Calu3 (cell line): Measurements from ENCODE around the gene NUTM2G. TPM values are rescaled to one million over a fixed set of nuclear protein-coding genes. Genes with fewer than 3 reads are reported as not detected.
"Not testable (repeated sequence)": the region's sequence is repeated elsewhere in the genome, so short reads cannot be mapped to it uniquely, and the experiment has no call there.

Source experiments
- BruUV-seq: library from RNA; stranded (reverse); fragments of 400-500 nt; replicated peaks from 2 replicates; lab custom pipeline; 2021; lab: Mats Ljungman, UMichigan
- CTCF ChIA-PET: fragments of 300-600 bp; sonication (Branson Sonifier 250); formaldehyde crosslinking; loops from one replicate; lab custom pipeline; 2022; ENCODE audit warnings: antibody characterized with exemption; lab: Charles Lee
- DNase-seq: peaks from one replicate; pipeline ENCODE4 v3.0.0; 2022
- H3K27ac Mint-ChIP-seq: one replicate; pipeline ENCODE4 v1.8.0; 2022; ENCODE audit warnings: mixed read lengths; ENCODE audit not compliant: unreplicated experiment
- H3K27me3 Mint-ChIP-seq: one replicate; pipeline ENCODE4 v1.8.0; 2022; ENCODE audit warnings: mixed read lengths; ENCODE audit not compliant: unreplicated experiment
- H3K36me3 Mint-ChIP-seq: one replicate; pipeline ENCODE4 v1.8.0; 2022; ENCODE audit warnings: mild to moderate bottlenecking, moderate library complexity, mixed read lengths; ENCODE audit not compliant: insufficient read depth, unreplicated experiment
- H3K4me1 Mint-ChIP-seq: one replicate; pipeline ENCODE4 v1.8.0; 2022; ENCODE audit warnings: mild to moderate bottlenecking, low read depth, mixed read lengths; ENCODE audit not compliant: unreplicated experiment
- H3K4me3 Mint-ChIP-seq: one replicate; pipeline ENCODE4 v1.8.0; 2022; ENCODE audit warnings: mild to moderate bottlenecking, low read depth, moderate library complexity, mixed read lengths; ENCODE audit not compliant: unreplicated experiment
- H3K9me3 Mint-ChIP-seq: one replicate; pipeline ENCODE4 v1.8.0; 2022; ENCODE audit warnings: low read depth, mixed read lengths; ENCODE audit not compliant: unreplicated experiment
- intact Hi-C: fragments of 100-400 bp; cut with micrococcal nuclease; formaldehyde crosslinking; loops from one replicate; pipeline ENCODE4 v1.10.0; 2022; ENCODE audit not compliant: unreplicated experiment
- total RNA-seq: library from RNA; stranded (reverse); gene quantifications from 2 replicates; pipeline ENCODE4 v1.2.3, GENCODE V29; 2022

The NUTM2G gene
- total RNA-seq, 1 experiment from 2014 or later = not detected

- H3K9me3 Mint-ChIP-seq, DNase-seq, H3K27me3 Mint-ChIP-seq, intact Hi-C loops, BruUV-seq, H3K4me1 Mint-ChIP-seq, H3K36me3 Mint-ChIP-seq, H3K4me3 Mint-ChIP-seq, H3K27ac Mint-ChIP-seq, CTCF ChIA-PET: not testable (repeated sequence)
Observed at GRCh38 chr9:96920803-96921202, 7.8 kb upstream of the NUTM2G start.

- H3K27ac Mint-ChIP-seq, DNase-seq, H3K9me3 Mint-ChIP-seq, intact Hi-C loops, BruUV-seq, H3K4me1 Mint-ChIP-seq, H3K27me3 Mint-ChIP-seq, CTCF ChIA-PET, H3K4me3 Mint-ChIP-seq, H3K36me3 Mint-ChIP-seq: not testable (repeated sequence)
Observed at GRCh38 chr9:96925587-96925986, 3.1 kb upstream of the NUTM2G start.

DNA sequence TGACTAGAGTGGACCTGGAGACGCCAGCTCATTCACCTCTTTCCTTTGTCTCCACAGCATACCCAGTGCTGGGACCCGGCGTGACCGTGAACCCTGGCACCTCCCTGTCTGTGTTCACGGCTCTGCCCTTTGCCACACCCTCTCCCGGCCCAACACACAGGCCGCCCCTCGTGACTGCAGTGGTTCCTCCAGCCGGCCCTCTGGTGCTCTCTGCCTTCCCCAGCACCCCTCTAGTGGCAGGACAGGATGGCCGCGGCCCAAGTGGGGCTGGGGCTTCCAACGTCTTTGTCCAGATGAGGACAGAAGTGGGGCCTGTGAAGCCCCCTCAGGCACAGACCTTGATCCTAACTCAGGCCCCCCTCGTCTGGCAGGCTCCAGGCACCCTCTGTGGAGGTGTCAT lies 3.0 kb downstream of the NUTM2G start:
- H3K4me3 Mint-ChIP-seq, CTCF ChIA-PET, H3K27ac Mint-ChIP-seq, H3K27me3 Mint-ChIP-seq, H3K4me1 Mint-ChIP-seq, BruUV-seq, H3K9me3 Mint-ChIP-seq, intact Hi-C loops, DNase-seq: not testable (repeated sequence)
- peaks cover 14% of the 10 kb centered on the region for H3K36me3 Mint-ChIP-seq

DNA sequence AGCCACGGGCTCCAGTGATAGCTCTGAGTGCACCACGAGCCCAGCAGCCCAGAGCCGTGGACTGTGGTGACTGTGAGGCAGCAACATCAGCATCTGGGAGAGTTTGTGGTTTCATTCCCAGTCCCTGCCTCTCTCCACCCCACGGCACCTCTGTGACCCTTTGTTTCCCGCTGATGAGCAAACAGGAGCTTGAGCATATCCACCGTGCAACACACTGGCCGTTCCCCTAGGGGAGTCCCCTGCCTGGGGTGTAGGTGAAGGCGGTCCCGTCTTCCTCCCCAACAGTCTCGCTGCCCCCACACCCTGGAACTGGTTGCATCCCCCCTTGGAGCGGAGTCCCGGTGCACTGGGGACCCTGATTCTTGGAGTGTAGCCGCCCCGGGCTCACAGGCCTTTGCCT lies 5.5 kb downstream of the NUTM2G start:
- CTCF ChIA-PET, H3K27ac Mint-ChIP-seq, intact Hi-C loops: not testable (repeated sequence)

DNA sequence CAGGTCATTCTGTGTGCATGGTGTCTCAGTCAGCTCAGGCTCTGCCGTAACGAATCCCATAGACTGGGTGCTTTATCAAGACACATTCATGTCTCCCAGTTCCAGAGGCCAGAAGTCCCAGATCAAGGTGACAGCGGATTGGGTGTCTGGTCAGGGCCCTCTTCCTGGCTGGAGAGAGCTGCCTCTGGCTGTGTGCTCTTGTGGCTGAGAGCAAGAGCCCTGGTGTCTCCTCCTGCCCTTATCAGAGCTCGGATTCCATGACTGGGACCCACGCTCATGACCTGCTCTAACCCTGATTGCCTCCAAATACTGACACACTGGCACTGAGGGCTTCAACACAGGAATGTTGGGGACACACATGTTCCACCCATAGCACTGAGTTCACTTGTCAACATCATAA lies 6.1 kb downstream of the NUTM2G start:
- H3K36me3 Mint-ChIP-seq, H3K9me3 Mint-ChIP-seq, H3K27ac Mint-ChIP-seq, CTCF ChIA-PET, BruUV-seq, H3K4me3 Mint-ChIP-seq, DNase-seq, H3K4me1 Mint-ChIP-seq, H3K27me3 Mint-ChIP-seq, intact Hi-C loops: not testable (repeated sequence)

More for the DNA sequence above, 5.5 kb downstream of the NUTM2G start:
- not testable (repeated sequence) for H3K27me3 Mint-ChIP-seq, DNase-seq, H3K4me3 Mint-ChIP-seq, H3K9me3 Mint-ChIP-seq, H3K4me1 Mint-ChIP-seq, BruUV-seq
- H3K36me3 Mint-ChIP-seq = peaks cover 11% of the 10 kb centered on the region

DNA sequence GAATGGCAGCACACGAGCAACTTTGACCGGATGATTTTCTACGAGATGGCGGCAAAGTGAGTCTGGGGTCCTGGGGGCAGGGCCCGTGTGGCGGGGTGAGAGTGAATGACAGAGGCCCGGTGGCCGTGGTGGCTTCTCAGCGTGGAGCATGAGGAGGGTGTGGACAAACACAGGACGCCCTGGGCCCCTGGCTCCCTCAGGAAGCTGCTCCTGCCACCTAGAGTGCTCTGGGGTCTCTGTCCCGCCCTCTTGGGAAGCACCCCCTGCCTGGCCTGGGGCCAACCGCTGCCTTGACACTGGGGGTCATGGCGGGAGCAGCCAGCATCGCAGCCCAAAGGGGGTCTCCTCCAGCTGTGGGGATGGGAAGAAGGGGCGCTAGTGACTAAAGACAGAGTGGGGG lies 6.8 kb downstream of the NUTM2G start:
- H3K36me3 Mint-ChIP-seq, H3K27me3 Mint-ChIP-seq, DNase-seq, H3K4me1 Mint-ChIP-seq, intact Hi-C loops, BruUV-seq, H3K4me3 Mint-ChIP-seq, H3K9me3 Mint-ChIP-seq, H3K27ac Mint-ChIP-seq, CTCF ChIA-PET: not testable (repeated sequence)

DNA sequence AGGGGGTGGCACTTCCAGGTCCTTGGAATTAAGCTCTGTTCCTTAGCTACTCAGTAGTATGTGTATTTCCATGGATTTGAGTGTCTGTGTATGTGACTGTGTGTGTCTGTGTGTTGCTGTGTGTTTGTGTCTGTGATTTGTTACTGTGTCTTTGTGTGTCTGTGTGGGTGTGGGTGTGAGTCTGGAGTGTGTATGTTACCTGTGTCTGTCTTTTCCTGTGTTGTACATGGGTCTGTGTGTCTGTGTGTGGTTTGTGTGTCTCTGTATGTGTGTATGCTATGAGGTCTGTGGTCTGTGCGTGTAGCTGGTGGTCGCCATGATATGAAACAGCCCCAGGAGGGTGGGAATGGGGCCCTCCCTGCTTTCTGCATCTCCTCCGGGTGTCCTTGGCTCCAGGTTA lies 8.8 kb downstream of the NUTM2G start:
- DNase-seq, BruUV-seq, CTCF ChIA-PET, H3K4me3 Mint-ChIP-seq, intact Hi-C loops, H3K9me3 Mint-ChIP-seq, H3K36me3 Mint-ChIP-seq, H3K4me1 Mint-ChIP-seq, H3K27me3 Mint-ChIP-seq, H3K27ac Mint-ChIP-seq: not testable (repeated sequence)

DNA sequence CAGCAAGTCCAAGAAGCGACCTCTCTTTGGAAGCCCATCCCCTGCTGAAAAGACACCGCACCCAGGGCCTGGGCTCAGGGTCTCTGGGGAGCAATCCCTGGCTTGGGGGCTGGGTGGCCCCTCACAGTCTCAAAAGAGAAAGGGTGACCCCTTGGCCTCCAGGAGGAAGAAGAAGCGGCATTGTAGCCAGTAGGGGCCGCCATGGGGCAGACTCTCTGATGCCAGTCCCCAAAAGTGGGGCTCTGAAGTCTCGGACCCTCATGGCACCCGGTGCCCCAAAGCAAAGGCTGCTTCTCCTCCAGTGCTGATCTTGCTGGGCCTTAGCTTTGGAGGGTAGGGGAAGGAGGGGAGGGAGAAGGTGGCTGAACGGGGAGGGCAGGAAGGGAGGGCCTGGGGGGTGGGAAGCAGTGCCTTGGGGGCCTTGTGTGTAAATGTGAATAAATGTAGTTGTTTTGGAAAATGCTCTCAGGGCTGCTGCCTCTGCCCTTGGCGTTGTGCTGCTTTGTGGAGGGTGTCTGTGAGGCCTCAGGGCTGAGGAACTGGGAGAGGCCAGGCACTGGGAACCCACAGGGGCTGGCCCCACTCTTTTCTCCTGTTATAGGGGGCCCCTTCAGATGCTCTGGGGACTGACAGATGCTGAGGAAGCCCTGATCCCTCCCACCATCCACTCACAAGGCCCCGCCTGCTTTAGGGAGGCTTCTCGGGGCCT lies 10.5 kb downstream of the NUTM2G start:
- H3K27ac Mint-ChIP-seq, BruUV-seq, CTCF ChIA-PET, H3K36me3 Mint-ChIP-seq, H3K27me3 Mint-ChIP-seq, H3K4me1 Mint-ChIP-seq, DNase-seq, intact Hi-C loops, H3K9me3 Mint-ChIP-seq, H3K4me3 Mint-ChIP-seq: not testable (repeated sequence)

- DNase-seq, H3K9me3 Mint-ChIP-seq, H3K36me3 Mint-ChIP-seq, H3K4me1 Mint-ChIP-seq, H3K4me3 Mint-ChIP-seq, BruUV-seq, CTCF ChIA-PET, H3K27me3 Mint-ChIP-seq, intact Hi-C loops, H3K27ac Mint-ChIP-seq: not testable (repeated sequence)
Observed at GRCh38 chr9:96940982-96941381, 12.3 kb downstream of the NUTM2G start.

- H3K27me3 Mint-ChIP-seq, H3K27ac Mint-ChIP-seq, H3K4me3 Mint-ChIP-seq, DNase-seq, H3K36me3 Mint-ChIP-seq, H3K4me1 Mint-ChIP-seq, H3K9me3 Mint-ChIP-seq, CTCF ChIA-PET, BruUV-seq, intact Hi-C loops: not testable (repeated sequence)
Observed at GRCh38 chr9:96941628-96942027, 13.0 kb downstream of the NUTM2G start.
